GM10266 (cell line): ENCODE data around the gene CNNM3.

Experiments
- DNase-seq: peaks from one replicate; pipeline ENCODE4 v3.0.0; 2012; ENCODE audit errors: extremely low spot score
- TF ChIP-seq, protein P1 (sequence below): IDR thresholded peaks from 2 replicates; pipeline ENCODE4 v1.5.1; 2012; ENCODE audit warnings: mild to moderate bottlenecking, low read depth; ENCODE audit not compliant: control insufficient read depth, insufficient read depth; ENCODE audit errors: missing control alignments

The CNNM3 gene

DNA sequence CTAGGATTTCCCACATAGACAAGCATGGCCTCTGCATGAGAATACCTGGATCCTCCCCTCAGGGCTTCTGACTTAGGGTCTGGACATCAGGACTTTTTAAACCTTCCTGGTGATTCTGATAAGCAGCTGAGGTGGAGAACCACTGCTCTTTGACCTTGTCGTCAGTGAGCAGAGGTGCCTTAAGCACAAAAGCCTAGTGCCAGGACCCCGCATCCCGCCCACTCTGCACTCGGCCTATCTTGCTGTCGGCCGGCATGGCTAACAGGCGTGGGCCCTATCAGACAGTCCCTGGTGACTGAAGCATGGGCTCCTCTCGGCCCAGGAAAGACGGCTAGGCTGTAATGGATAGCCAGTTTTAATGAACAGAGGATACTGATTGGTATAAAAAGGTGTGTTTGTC is 21.5 kb downstream of the CNNM3 start:
- no peak for DNase-seq
- TF ChIP-seq, protein P1, sequence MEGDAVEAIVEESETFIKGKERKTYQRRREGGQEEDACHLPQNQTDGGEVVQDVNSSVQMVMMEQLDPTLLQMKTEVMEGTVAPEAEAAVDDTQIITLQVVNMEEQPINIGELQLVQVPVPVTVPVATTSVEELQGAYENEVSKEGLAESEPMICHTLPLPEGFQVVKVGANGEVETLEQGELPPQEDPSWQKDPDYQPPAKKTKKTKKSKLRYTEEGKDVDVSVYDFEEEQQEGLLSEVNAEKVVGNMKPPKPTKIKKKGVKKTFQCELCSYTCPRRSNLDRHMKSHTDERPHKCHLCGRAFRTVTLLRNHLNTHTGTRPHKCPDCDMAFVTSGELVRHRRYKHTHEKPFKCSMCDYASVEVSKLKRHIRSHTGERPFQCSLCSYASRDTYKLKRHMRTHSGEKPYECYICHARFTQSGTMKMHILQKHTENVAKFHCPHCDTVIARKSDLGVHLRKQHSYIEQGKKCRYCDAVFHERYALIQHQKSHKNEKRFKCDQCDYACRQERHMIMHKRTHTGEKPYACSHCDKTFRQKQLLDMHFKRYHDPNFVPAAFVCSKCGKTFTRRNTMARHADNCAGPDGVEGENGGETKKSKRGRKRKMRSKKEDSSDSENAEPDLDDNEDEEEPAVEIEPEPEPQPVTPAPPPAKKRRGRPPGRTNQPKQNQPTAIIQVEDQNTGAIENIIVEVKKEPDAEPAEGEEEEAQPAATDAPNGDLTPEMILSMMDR = no peak

DNA sequence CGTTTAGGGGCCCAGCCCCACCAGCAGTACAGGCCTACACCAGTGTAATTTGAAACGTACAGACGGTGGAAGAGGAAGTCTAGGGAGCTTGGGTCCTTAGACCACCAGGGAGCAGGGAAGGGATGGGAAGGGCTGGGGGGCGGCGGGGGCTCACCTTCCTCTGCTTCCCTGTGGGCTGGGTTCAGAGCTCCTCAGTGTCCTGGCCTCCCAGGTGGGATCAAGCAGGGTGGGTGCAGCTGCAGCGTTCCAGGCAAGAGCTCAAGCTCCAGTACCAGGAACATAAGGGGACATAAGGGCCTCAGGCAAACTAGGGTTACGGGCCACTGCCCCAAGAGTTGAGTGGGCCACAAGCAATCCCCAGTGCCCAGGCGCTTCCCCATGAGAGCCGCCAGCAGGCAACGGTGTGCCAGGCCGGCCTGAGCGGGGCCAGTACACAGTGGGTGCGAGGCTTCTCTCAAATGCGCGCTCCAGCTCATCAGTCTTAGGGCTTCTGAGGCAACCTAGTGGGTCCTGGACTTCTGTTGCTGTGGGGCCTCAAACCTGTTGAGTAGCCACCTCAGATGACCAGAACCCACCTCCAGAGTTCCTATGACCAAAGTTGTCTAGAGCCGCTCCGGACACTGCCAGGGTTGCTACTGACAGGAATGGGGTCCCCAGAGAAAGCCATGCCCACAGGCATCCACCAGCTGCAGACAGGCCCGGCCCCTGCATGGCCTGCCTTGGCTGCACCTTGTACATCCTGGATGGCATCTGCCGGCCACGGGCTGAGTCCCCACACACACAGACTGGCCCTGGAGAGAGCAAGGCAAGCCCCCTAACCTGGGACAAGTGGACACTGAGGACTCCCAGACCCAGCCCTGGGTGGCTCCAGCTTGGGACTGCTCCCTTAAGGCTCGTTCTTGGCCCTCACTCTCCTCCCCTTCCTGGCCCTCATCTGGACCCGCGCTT is 22.6 kb downstream of the CNNM3 start:
- no peak for DNase-seq
- TF ChIP-seq, protein P1 = no peak

DNA sequence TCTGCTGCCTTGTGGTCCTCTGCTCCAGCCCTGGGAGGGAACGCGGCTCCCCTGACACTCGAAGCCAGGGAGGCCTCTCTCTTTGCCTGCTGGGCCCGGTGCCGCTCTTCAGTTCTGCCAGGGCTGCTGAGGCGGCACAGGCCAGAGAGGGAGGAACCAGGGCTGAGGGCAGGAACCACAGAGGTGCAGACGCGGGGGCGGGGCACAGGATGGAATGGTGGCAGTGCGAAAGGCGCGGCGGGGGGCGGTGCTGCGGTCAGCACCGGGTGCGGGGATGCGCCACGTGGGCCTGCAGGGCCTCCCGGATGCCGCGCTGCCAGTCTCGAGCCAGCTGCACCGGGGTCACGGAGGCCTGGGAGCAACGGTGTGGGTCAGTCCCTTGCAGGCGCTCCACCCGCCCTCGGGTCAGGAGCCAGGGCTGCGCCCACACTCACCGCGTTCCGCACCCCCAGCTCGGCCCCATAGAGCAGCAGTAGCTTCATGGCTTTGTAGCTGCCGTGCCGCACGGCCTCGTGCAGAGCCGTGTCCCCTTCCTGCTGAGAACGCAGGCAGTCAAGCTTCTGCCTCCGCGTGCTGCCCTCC is 23.3 kb downstream of the CNNM3 start:
- no peak for DNase-seq
- TF ChIP-seq, protein P1 = no peak

DNA sequence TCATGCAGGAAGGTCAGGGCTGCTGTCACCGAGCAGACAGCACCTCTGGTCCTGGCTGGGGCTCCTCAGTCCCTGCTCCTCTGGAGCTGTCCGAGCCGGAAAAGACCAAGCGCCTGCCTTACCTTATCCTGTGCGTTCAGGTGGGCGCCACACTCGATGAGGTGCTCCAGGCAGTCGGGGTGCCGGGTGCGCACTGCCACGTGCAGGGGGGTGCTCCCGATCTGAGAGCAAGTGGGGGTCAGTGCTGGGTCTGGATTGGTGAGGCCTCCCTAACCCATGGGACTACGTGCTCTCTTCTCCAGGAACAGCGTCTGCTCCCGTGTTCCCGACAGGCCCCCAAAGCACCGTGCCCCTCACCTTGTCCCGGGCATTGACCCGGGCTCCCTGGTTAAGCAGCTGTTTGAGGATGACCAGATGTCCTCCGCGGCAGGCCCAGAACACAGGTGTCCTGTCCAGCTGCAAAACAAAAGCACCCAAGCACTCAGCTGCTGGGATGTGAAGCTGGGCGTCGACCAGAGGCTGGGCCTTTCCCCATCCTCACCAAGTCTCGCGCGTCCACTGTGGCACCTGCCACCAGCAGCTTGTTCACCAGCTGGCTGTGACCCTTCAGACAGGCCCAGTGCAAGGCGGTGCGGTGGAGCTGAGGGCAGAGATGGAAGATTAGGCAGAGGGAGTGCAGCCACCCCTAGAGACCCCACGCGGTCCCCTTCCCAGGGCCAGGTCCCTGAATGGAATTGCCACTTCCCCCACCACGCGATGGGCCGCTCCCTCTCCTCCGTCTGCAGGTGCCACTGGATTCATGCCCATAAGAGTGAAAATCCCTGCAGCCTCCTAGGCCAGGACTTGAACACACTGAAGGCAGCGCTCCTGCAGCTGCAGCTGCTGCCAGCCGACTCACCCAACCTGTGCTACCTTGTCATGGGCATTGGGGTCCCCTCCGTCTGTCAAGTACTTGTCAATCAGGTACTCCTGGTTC is 24.1 kb downstream of the CNNM3 start:
- TF ChIP-seq, protein P1 = no peak
- DNase-seq = no peak

DNA sequence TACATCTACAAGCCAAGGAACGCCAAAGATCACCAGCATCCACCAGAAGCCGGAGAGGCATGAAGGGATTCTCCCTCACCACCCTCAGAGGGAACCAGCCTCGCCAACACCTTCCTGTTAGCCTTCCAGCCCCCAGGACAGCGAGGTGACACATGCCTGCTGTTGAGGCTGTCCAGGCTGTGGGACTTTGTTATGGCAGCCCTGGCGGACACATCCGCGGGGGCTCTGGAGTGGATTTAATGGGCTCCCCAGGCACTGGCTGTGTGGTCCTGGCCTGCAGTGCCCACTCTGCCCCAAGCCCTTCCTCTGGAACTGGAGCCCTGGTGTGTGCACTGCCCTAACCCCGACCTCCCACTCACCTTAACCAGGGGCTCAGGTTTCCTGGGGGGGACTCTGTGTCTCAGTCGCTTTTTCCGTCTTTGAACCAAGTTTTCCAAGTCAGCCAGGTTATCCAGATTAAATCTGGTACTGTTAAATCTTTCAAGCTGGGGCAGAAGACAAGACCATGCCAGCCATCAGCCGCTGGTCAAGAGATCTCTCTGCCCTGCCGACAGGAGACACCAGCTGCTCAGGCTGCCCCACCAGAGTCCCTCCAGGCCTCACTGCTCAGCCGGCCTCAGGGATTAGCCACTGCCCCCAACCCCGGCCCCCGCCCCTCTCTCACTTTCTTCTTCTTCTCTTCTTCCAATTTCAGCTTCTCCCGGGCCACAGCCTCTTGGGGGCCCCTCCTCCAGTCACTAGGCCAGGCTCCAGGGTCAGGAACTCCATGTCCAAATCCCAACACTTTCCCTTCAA is 25.8 kb downstream of the CNNM3 start:
- TF ChIP-seq, protein P1 = no peak
- DNase-seq = no peak

DNA sequence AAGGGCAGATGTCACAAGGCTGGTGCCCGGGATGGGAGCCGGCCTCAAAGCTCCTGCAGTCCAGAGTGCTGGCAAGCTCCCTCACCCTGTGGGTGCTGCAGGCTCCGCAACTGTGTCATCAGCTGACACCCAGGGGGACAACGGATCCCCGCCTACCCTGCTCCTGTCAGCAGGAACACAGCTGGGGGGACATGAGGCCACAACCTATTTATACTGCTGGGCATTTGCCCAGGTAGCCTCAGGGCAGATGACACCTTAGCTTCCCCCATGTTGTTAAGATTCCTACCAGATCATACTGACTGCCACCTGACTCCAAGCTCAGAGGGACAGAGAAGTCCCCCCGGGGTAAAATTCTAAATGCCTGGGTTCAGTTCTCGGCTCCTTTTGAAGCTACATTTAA is 26.5 kb downstream of the CNNM3 start:
- TF ChIP-seq, protein P1 = no peak
- DNase-seq = no peak
